ENCODE data around the gene TDP1.

- no peak for TF ChIP-seq FOXP2 (optimal IDR thresholded peaks at IDR 0.05; ENCODE audit: borderline replicate concordance, extremely low read depth, extremely low read length, insufficient read depth)
- no peak for TF ChIP-seq SIN3A (IDR thresholded peaks at IDR 0.05; ENCODE audit: borderline replicate concordance, insufficient read depth, low read length)
- TF ChIP-seq, protein P1, sequence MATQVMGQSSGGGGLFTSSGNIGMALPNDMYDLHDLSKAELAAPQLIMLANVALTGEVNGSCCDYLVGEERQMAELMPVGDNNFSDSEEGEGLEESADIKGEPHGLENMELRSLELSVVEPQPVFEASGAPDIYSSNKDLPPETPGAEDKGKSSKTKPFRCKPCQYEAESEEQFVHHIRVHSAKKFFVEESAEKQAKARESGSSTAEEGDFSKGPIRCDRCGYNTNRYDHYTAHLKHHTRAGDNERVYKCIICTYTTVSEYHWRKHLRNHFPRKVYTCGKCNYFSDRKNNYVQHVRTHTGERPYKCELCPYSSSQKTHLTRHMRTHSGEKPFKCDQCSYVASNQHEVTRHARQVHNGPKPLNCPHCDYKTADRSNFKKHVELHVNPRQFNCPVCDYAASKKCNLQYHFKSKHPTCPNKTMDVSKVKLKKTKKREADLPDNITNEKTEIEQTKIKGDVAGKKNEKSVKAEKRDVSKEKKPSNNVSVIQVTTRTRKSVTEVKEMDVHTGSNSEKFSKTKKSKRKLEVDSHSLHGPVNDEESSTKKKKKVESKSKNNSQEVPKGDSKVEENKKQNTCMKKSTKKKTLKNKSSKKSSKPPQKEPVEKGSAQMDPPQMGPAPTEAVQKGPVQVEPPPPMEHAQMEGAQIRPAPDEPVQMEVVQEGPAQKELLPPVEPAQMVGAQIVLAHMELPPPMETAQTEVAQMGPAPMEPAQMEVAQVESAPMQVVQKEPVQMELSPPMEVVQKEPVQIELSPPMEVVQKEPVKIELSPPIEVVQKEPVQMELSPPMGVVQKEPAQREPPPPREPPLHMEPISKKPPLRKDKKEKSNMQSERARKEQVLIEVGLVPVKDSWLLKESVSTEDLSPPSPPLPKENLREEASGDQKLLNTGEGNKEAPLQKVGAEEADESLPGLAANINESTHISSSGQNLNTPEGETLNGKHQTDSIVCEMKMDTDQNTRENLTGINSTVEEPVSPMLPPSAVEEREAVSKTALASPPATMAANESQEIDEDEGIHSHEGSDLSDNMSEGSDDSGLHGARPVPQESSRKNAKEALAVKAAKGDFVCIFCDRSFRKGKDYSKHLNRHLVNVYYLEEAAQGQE (IDR thresholded peaks at IDR 0.05; ENCODE audit: insufficient read depth in 1 of 2, low read depth in 2 of 2, low read length in 2 of 2): no peak
- TF ChIP-seq TAF1 (IDR thresholded peaks at IDR 0.05; ENCODE audit: borderline replicate concordance, insufficient read depth, low read length): no peak
- TF ChIP-seq POLR2AphosphoS5 (IDR thresholded peaks at IDR 0.05; ENCODE audit: low read depth, low read length): no peak
These were observed 908 bp downstream of the TDP1 start for GRCh38 chr14:89956661-89957009.

Measured in PFSK-1 (cell line).